KMS-11 (cell line): Measurements from ENCODE around the gene RFLNA.

Experiments
- H2AFZ ChIP-seq: fragments of 200-600 bp; sonication (generic); 2 replicates; pipeline ENCODE4 v1.6.1; 2016; ENCODE audit warnings: antibody characterized with exemption, mixed run types, low read depth
- H3K27ac ChIP-seq: fragments of 200-600 bp; sonication (generic); 2 replicates; pipeline ENCODE4 v1.6.1; 2016; ENCODE audit warnings: mild to moderate bottlenecking, mixed run types
- H3K27me3 ChIP-seq: fragments of 200-600 bp; sonication (generic); 2 replicates; pipeline ENCODE4 v1.6.1; 2017; ENCODE audit warnings: mild to moderate bottlenecking, low read depth, mixed run types, moderate library complexity; ENCODE audit not compliant: insufficient read depth
- H3K36me3 ChIP-seq: fragments of 200-600 bp; sonication (generic); 2 replicates; pipeline ENCODE4 v1.6.1; 2017; ENCODE audit warnings: mild to moderate bottlenecking, mixed run types; ENCODE audit not compliant: insufficient read depth
- H3K4me1 ChIP-seq: fragments of 200-600 bp; sonication (generic); 2 replicates; pipeline ENCODE4 v1.6.1; 2016; ENCODE audit warnings: mild to moderate bottlenecking, low read depth, mixed run types; ENCODE audit not compliant: poor library complexity, severe bottlenecking
- H3K4me2 ChIP-seq: fragments of 200-600 bp; sonication (generic); 2 replicates; pipeline ENCODE4 v1.7.0; 2016; ENCODE audit warnings: mild to moderate bottlenecking, mixed run types
- H3K4me3 ChIP-seq: fragments of 200-600 bp; sonication (generic); IDR thresholded peaks from 2 replicates; pipeline ENCODE4 v1.6.1; 2017; ENCODE audit warnings: low read depth, low read length, mixed read lengths; ENCODE audit not compliant: insufficient read depth
- H3K79me2 ChIP-seq: fragments of 200-600 bp; sonication (generic); 2 replicates; pipeline ENCODE4 v1.6.1; 2016; ENCODE audit warnings: low read depth, mixed run types; ENCODE audit not compliant: insufficient read depth
- H3K9ac ChIP-seq: fragments of 200-600 bp; sonication (generic); 2 replicates; pipeline ENCODE4 v1.6.1; 2016; ENCODE audit warnings: mild to moderate bottlenecking, mixed run types
- H4K20me1 ChIP-seq: fragments of 200-600 bp; sonication (generic); 2 replicates; pipeline ENCODE4 v1.6.1; 2016; ENCODE audit warnings: mild to moderate bottlenecking, mixed run types; ENCODE audit not compliant: insufficient read depth
- TF ChIP-seq, protein P1 (sequence below): fragments of 200-600 bp; sonication (generic); conservative IDR thresholded peaks from 2 replicates; pipeline ENCODE4 v1.6.1; 2017; ENCODE audit warnings: low read depth, mild to moderate bottlenecking, antibody characterized with exemption, low read length, moderate library complexity, mixed read lengths

RFLNA gene

DNA sequence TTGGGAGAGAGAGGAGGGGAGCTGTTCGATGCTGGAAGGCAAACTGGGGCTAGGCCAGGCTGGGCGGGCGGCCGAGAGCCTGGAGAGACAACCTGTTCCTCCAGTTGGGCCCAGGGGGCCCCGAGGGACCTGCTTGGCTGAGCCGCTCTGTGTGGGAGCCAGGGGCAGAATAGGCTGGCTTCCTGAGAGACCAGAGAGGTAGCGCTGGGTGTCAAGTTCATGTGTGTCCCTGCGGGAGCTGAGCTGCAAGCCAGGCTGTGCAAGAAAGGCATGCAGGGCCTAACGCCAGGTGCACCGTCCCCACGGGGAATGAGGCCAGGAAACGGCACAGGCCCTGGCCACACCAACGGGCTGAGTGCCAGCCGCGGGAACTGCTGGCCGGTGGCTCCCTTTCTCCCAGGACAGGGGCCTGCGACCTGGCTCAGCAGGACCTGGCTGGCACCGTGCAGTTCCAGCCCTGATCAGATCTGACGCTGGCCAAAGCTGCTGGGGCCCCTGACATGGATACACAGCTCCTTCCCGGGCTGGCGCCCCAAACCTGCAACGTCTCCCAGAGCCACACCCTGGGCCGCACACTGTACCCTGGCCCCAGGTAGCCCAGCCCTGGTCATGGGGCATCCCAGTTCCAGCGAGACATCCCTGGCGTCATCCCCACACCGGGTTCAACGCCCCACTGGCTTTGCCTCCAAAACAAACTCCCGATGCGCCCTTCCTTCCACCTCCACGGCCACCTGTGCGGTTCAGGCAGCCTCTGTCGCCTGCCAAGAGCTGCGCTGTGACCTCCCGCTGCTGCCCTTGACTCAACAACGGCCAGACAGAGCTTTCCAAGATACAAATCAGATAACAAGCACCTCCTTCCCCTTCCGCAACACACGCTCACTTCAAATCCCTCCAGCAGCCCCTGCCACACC, 65.0 kb downstream of the RFLNA start:
- Histone ChIP-seq H3K79me2 (no peaks in the 10 kb centered on the region), H3K27ac (no peak overlapping the region), H4K20me1 (no peaks in the 10 kb centered on the region), H3K4me2 (no peak overlapping the region), H2AFZ (no peak overlapping the region), H3K27me3 (no peaks in the 10 kb centered on the region), H3K36me3 (no peaks in the 10 kb centered on the region), H3K9ac (no peak overlapping the region), H3K4me3 (no peak overlapping the region), H3K4me1 (no peaks in the 10 kb centered on the region)
- TF ChIP-seq, protein P1, sequence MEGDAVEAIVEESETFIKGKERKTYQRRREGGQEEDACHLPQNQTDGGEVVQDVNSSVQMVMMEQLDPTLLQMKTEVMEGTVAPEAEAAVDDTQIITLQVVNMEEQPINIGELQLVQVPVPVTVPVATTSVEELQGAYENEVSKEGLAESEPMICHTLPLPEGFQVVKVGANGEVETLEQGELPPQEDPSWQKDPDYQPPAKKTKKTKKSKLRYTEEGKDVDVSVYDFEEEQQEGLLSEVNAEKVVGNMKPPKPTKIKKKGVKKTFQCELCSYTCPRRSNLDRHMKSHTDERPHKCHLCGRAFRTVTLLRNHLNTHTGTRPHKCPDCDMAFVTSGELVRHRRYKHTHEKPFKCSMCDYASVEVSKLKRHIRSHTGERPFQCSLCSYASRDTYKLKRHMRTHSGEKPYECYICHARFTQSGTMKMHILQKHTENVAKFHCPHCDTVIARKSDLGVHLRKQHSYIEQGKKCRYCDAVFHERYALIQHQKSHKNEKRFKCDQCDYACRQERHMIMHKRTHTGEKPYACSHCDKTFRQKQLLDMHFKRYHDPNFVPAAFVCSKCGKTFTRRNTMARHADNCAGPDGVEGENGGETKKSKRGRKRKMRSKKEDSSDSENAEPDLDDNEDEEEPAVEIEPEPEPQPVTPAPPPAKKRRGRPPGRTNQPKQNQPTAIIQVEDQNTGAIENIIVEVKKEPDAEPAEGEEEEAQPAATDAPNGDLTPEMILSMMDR = no peak

DNA sequence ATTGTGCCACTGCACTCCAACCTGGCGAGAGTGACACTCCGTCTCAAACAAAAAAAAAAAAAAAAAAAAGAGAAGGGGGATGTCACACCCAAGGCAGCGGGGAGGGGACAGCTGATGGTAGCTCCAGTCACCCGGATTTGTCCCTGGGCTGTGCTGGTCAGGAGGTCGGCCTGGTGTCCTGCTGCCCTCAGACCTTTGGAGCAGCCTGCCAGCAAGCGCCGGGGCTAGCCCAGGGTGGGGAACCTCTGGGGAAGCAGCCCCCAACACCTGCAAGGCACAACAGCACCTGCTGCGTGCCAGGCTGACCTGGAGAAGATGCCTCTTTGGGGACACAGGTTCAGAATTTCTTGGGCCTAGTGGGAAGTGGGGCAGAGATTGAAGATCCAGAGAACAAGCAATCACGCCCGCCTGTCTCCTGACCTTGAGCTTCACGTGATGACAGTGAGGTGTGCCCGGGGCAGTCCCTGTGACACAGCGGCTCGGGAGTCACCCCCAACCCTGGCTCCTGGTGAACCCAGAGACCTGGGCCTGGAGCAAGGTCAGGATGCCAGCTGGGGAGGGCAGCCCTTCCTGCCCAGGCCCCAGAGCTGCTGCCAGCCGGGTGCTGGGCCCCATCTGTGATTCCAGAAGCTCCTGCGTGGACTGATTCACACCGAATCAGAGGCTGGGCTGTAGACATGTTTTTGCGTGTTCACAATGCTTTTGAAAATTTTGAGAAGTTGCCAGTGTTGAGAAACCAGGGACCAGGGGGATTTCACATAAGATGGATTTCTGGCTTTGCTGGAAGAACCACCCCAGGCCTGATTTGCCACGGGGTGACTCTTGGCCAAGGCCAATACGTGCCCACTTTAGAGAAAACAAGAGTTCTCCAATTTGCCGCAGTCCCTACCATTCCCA, 66.4 kb downstream of the RFLNA start:
- Histone ChIP-seq H3K4me3 (no peak overlapping the region), H4K20me1 (no peaks in the 10 kb centered on the region), H3K27me3 (no peaks in the 10 kb centered on the region), H3K79me2 (no peaks in the 10 kb centered on the region), H2AFZ (no peak overlapping the region), H3K4me2 (no peak overlapping the region), H3K9ac (no peak overlapping the region), H3K27ac (no peak overlapping the region), H3K36me3 (no peaks in the 10 kb centered on the region), H3K4me1 (no peaks in the 10 kb centered on the region)
- TF ChIP-seq, protein P1 = no peak

DNA sequence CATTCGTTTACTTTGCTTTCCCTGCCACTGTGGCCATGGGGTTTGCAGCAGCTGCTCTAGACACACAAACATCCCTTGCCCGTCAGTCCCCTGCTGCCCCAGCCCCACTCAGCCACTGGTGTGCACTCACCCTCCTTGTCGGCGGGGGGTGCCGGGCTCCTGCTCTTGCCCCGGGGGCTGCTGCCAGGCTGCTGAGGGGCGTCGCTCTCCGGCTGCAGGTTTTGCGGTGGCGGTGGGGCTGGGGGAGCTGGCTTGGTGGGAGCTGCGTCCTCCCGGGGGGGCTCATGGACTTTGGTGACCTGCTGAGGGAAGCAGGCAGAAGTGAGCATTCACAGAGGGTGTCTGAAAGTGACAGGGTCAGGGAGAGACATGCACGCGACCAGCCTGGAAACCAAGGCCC, 67.1 kb downstream of the RFLNA start:
- Histone ChIP-seq H3K4me3 (no peak overlapping the region), H3K27ac (no peak overlapping the region), H4K20me1 (no peaks in the 10 kb centered on the region), H3K9ac (no peak overlapping the region), H3K27me3 (no peaks in the 10 kb centered on the region), H2AFZ (no peak overlapping the region), H3K36me3 (no peaks in the 10 kb centered on the region), H3K4me2 (no peak overlapping the region), H3K79me2 (no peaks in the 10 kb centered on the region), H3K4me1 (no peaks in the 10 kb centered on the region)
- TF ChIP-seq, protein P1 = no peak

DNA sequence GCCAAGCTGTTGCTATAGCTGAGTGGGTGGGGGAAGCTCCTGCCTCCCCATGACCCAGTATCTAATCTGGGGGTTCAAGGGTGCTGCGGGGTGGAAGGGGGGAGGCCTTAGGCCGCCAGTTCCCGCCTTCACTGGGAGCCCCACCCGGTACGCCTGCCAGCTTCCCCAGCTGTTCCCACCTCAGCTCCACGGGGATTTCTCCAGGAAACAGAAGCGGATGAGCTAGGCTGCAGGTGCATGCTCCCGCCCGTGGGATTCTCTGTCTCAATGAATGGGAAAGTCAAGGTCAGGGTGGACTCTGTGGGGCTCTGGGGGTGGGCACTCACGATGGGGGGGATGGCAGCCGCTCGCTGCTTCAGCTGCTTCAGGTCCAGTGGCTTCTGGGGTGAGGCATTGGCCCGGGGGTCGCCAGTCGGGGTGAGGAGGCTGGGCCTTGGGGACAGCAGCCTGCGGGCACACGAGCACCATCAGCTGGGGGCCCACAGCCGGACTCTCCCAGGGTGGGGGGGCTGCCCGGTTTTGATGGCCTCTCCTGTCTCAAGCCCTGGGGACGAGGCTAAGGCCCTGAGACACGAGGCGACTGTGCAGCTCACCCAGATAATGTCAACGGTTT, 68.6 kb downstream of the RFLNA start:
- H4K20me1 ChIP-seq = no peaks in the 10 kb centered on the region

More for the DNA sequence above, 68.6 kb downstream of the RFLNA start:
- no peak overlapping the region for H3K27ac ChIP-seq
- H3K4me1 ChIP-seq = no peaks in the 10 kb centered on the region
- H2AFZ ChIP-seq = no peak overlapping the region
- no peaks in the 10 kb centered on the region for H3K79me2 ChIP-seq
- H3K4me2 ChIP-seq = no peak overlapping the region
- TF ChIP-seq, protein P1 = no peak
- no peak overlapping the region for H3K9ac ChIP-seq
- no peaks in the 10 kb centered on the region for H3K36me3 ChIP-seq
- H3K4me3 ChIP-seq = no peak overlapping the region
- no peaks in the 10 kb centered on the region for H3K27me3 ChIP-seq
